GM18508 (cell line): ENCODE measurements around the gene JAK1.
"Not testable (repeated sequence)": the region's sequence is repeated elsewhere in the genome, so short reads cannot be mapped to it uniquely, and the experiment has no call there.

Experiments used
- ATAC-seq: cut with Tn5 transposase; IDR thresholded peaks from one replicate; pipeline ENCODE4 v1.9.1; 2021; ENCODE audit warnings: moderate number of reproducible peaks; ENCODE audit not compliant: insufficient read depth, unreplicated experiment

JAK1 gene

GRCh38 chr1:64845831-64846425, 120.4 kb downstream of the JAK1 start:
- ATAC-seq, result no peak

- no peak for ATAC-seq
These were observed 121.7 kb downstream of the JAK1 start for GRCh38 chr1:64844609-64845008.

- no peak for ATAC-seq
These were observed 122.2 kb downstream of the JAK1 start for GRCh38 chr1:64844175-64844574.

- ATAC-seq, result no peak
These were observed 122.7 kb downstream of the JAK1 start for GRCh38 chr1:64843675-64844074.

- no peak for ATAC-seq
These were observed 124.1 kb downstream of the JAK1 start for GRCh38 chr1:64842224-64842623.

- no peak for ATAC-seq
These were observed 124.9 kb downstream of the JAK1 start for GRCh38 chr1:64841330-64842065.

- no peak for ATAC-seq
These were observed 126.5 kb downstream of the JAK1 start for GRCh38 chr1:64839732-64840405.

- no peak for ATAC-seq
These were observed 127.1 kb downstream of the JAK1 start for GRCh38 chr1:64839261-64839660.

GRCh38 chr1:64838486-64838885, 127.9 kb downstream of the JAK1 start:
- no peak for ATAC-seq

- ATAC-seq, result no peak
These were observed 129.5 kb downstream of the JAK1 start for GRCh38 chr1:64836802-64837201.

GRCh38 chr1:64834734-64835133, 131.6 kb downstream of the JAK1 start:
- ATAC-seq, result no peak

GRCh38 chr1:64830030-64830651, 136.2 kb downstream of the JAK1 start:
- ATAC-seq, result no peak

GRCh38 chr1:64829411-64830029, 136.8 kb downstream of the JAK1 start:
- no peak for ATAC-seq

- no peak for ATAC-seq
These were observed 137.5 kb downstream of the JAK1 start for GRCh38 chr1:64828829-64829228.

GRCh38 chr1:64826991-64827390, 139.4 kb downstream of the JAK1 start:
- no peak for ATAC-seq

- ATAC-seq, result no peak
These were observed 142.5 kb downstream of the JAK1 start for GRCh38 chr1:64823691-64824476.

- no peak for ATAC-seq
These were observed 143.7 kb downstream of the JAK1 start for GRCh38 chr1:64822621-64823020.

- ATAC-seq, result not testable (repeated sequence)
These were observed 145.8 kb downstream of the JAK1 start for GRCh38 chr1:64820572-64820971.

GRCh38 chr1:64817364-64817763, 149.0 kb downstream of the JAK1 start:
- ATAC-seq, result not testable (repeated sequence)

GRCh38 chr1:64814427-64814826, 151.9 kb downstream of the JAK1 start:
- no peak for ATAC-seq
